GM18517 (cell line): ENCODE data around the gene PHTF2.
"Not testable (repeated sequence)": the region's sequence is repeated elsewhere in the genome, so short reads cannot be mapped to it uniquely, and the experiment has no call there.

Source experiments
- ATAC-seq: cut with Tn5 transposase; IDR thresholded peaks from one replicate; pipeline ENCODE4 v1.9.1; 2021; ENCODE audit warnings: mild to moderate bottlenecking, moderate library complexity; ENCODE audit not compliant: unreplicated experiment

PHTF2 gene

GRCh38 chr7:77983973-77984372 is 185.4 kb downstream of the PHTF2 start:
- ATAC-seq = no peak

- ATAC-seq = no peak
These were observed 186.8 kb downstream of the PHTF2 start for GRCh38 chr7:77985232-77985973.

- no peak for ATAC-seq
These were observed 187.4 kb downstream of the PHTF2 start for GRCh38 chr7:77985974-77986339.

GRCh38 chr7:77989981-77990566 is 191.5 kb downstream of the PHTF2 start:
- ATAC-seq = no peak

GRCh38 chr7:77991656-77992055 is 193.1 kb downstream of the PHTF2 start:
- ATAC-seq = no peak

GRCh38 chr7:77993838-77994237 is 195.3 kb downstream of the PHTF2 start:
- ATAC-seq = no peak

GRCh38 chr7:77995717-77996116 is 197.1 kb downstream of the PHTF2 start:
- no peak for ATAC-seq

GRCh38 chr7:77999168-77999567 is 200.6 kb downstream of the PHTF2 start:
- ATAC-seq = not testable (repeated sequence)

GRCh38 chr7:78002021-78002420 is 203.4 kb downstream of the PHTF2 start:
- no peak for ATAC-seq

GRCh38 chr7:78002715-78003114 is 204.1 kb downstream of the PHTF2 start:
- no peak for ATAC-seq

- ATAC-seq = no peak
These were observed 207.6 kb downstream of the PHTF2 start for GRCh38 chr7:78006063-78006755.
